Pancreas (tissue), 10 donors: Measurements from ENCODE around the gene FGFR2. TPM values are rescaled to one million over a fixed set of nuclear protein-coding genes. Genes with fewer than 3 reads are reported as not detected.

Experiments
- ATAC-seq, 4 donors: fragments of 200-7000 bp; cut with Tn5 transposase; one replicate each; pipeline versions ENCODE4 v1.8.0 to v1.9.1; 2020; ENCODE audit warnings: mild to moderate bottlenecking in 4 of 4, moderate library complexity in 4 of 4
- DNase-seq, 6 donors: peaks; one replicate each; pipeline ENCODE4 v3.0.0-alpha.2; 2020
- FAIRE-seq: peaks from 2 replicates; lab custom pipeline; 2012; peaks lifted over from hg19 to GRCh38; lab: Jason Lieb, UNC
- H3K27ac ChIP-seq, 4 donors: fragments of 200-600 bp; sonication (generic); 1 replicate in 3 of 4; 2 replicates in 1 of 4; pipeline versions ENCODE4 v1.5.0 to v1.8.0; 2020
- H3K27me3 ChIP-seq, 4 donors: fragments of 200-600 bp; one replicate each; pipeline ENCODE4 v1.8.0; 2021
- H3K36me3 ChIP-seq, 3 donors: fragments of 200-600 bp; sonication (generic) in 1 of 3; one replicate each; pipeline versions ENCODE4 v1.5.0 to v1.8.0; 2020 to 2021
- H3K4me1 ChIP-seq, 3 donors: fragments of 200-600 bp; one replicate each; pipeline ENCODE4 v1.8.0; 2021
- H3K4me3 ChIP-seq, 4 donors: fragments of 200-600 bp; sonication (generic) in 2 of 4; one replicate each; pipeline versions ENCODE4 v1.5.0 to v1.8.0; 2020 to 2021
- H3K9me3 ChIP-seq, 4 donors: fragments of 200-600 bp; one replicate each; pipeline ENCODE4 v1.8.0; 2021
- WGBS, 2 donors: extraction: QIAGEN DNeasy Blood & Tissue Kit; methylation state at CpG; one replicate each; pipeline ENCODE4 v1.1.7; 2013; 5-methylcytosine and 5-hydroxymethylcytosine counted together
- intact Hi-C, 3 donors: fragments of 100-400 bp; cut with DNase I; formaldehyde crosslinking; loops; one replicate each; pipeline versions ENCODE4 v1.11.1 to v1.14.2; 2022
- polyA plus RNA-seq, 2 donors: library from polyadenylated mRNA; stranded (reverse); fragments of 200-250 nt; gene quantifications; one replicate each; pipeline ENCODE4 v1.2.3, GENCODE V29; 2013
- total RNA-seq, 6 donors: library from RNA; stranded (reverse); fragmentation: NEBNext Ultra II Directional in 4 of 6; extraction: Animal tissue kit (Norgen Biotek cat#: 25700) in 4 of 6; gene quantifications; one replicate each; pipeline versions ENCODE4 v1.2.1 to v1.2.4, GENCODE V29; 2021 to 2023
- TF ChIP-seq, protein P1 (sequence below), 4 donors: fragments of 200-600 bp; sonication (generic) in 3 of 4; IDR thresholded peaks; one replicate each; pipeline versions ENCODE4 v1.5.0 to v1.8.0; 2021; ENCODE audit warnings: antibody characterized with exemption in 4 of 4
- donor health status: healthy with polysubstance abuse.
- donor health status: DM: no; HTN: no; CAD: no; lungs with moderate emphysema.
- donor health status: DM: no; HTN: no; CAD: no.
- donor health status: control.
- donor health status: control.
- donor health status: Bipolar disorder and iron deficiency.
- donor health status: DM: yes; HTN: yes; CAD: no.
- donor health status: DM: no; HTN: no; CAD: no.
- donor health status: DM: no; HTN: no; CAD: no.
- donor health status: DM: yes; HTN: yes; CAD: no.

Gene FGFR2
- total and polyA plus RNA-seq, 8 donors: 23.8 to 64.0 (median 31.4) TPM

DNA sequence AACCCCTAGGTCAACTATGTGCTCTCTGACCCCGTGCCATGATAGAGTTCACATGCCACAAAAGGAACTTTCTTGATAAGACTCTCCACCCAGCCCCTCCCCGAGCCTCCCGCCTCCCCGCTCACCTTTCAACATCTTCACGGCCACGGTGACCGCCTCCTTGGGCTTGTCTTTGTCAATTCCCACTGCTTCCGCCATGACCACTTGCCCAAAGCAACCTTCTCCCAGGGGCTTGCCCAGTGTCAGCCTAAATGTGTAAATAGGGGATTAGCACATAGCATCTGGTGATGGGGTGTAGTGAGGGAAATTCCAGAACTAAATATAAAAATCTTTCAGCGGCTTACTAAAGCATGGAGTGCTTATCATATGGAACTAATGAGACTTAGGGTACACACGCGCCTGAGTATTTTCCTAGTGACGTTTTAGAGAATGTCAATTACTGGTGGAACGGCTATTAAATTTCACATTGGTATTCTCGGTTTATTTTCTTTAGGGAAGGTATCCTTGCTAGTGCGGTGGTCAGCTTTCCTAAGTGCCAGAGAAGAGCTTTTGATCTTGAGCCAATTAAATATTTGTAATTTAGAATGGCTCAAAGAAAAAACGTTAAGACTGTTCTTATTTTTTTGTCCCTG is 97.4 kb downstream of the FGFR2 start:
- Histone ChIP-seq H3K4me3 (no peak overlapping the region), H3K9me3 (no peaks in the 10 kb centered on the region), H3K4me1 (no peaks in the 10 kb centered on the region), H3K27me3 (no peaks in the 10 kb centered on the region), H3K36me3 (no peaks in the 10 kb centered on the region), H3K27ac (no peak overlapping the region)
- ATAC-seq (no peak), FAIRE-seq (no peak), DNase-seq (no peak)
- TF ChIP-seq, protein P1, sequence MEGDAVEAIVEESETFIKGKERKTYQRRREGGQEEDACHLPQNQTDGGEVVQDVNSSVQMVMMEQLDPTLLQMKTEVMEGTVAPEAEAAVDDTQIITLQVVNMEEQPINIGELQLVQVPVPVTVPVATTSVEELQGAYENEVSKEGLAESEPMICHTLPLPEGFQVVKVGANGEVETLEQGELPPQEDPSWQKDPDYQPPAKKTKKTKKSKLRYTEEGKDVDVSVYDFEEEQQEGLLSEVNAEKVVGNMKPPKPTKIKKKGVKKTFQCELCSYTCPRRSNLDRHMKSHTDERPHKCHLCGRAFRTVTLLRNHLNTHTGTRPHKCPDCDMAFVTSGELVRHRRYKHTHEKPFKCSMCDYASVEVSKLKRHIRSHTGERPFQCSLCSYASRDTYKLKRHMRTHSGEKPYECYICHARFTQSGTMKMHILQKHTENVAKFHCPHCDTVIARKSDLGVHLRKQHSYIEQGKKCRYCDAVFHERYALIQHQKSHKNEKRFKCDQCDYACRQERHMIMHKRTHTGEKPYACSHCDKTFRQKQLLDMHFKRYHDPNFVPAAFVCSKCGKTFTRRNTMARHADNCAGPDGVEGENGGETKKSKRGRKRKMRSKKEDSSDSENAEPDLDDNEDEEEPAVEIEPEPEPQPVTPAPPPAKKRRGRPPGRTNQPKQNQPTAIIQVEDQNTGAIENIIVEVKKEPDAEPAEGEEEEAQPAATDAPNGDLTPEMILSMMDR (IDR thresholded peaks at IDR 0.05): no peak
- WGBS, 2 donors: 42 to 45% methylated on average over 16 of the region's 16 CpGs
- intact Hi-C loops: no loop called here

DNA sequence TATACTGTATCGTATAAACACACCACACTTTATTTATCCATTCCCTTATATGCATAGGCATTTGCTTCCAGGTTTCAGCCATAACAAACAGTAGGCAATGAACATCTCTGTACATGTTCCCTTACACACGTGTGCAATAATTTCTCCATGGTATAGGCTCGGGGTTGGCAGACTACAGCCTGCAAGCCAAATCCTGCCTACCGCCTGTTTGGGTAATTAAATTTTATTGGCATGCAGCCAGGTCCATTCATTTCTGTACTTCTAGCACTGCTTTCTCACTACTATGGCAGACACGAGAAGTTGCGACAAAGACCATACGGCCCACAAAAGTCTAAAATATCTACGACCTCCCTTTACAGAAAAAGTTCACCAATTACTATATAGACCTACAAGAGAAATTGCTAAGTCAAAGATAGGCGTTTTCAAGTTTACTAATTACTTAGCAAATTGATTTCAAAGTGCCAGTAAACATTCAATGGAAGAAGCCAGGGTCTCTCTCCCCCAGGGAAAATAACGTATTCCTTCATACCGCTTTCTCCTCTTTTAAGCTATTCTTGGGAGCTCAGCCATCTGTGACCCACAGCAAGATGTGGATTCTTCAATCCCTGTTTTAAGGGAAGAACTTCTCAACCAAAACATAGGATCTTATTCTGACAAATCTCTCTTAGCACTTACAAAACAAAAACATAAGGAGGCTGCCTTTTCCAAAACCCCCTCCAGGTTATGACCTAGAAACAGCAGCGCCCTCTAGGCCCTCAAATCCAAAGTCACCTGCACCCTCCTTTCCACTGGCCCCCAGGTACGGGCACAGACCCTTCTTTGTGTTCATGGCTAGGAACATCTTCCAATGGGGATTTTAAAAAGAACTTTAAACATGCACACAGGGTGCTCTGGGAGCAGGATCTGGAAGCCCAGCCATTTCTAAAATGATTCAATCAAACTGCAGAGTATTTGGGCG is 100.5 kb downstream of the FGFR2 start:
- H3K4me1 ChIP-seq: no peaks in the 10 kb centered on the region
- ATAC-seq: no peak
- H3K27me3 ChIP-seq: no peaks in the 10 kb centered on the region
- TF ChIP-seq, protein P1 (IDR thresholded peaks at IDR 0.05): no peak
- H3K4me3 ChIP-seq: no peak overlapping the region
- H3K9me3 ChIP-seq: no peaks in the 10 kb centered on the region
- H3K27ac ChIP-seq: no peak overlapping the region
- no peaks in the 10 kb centered on the region for H3K36me3 ChIP-seq
- 60 to 67% methylated on average over 14 of the region's 14 CpGs for WGBS, 2 donors
- DNase-seq: no peak
- no peak for FAIRE-seq
- intact Hi-C loops: no loop called here

DNA sequence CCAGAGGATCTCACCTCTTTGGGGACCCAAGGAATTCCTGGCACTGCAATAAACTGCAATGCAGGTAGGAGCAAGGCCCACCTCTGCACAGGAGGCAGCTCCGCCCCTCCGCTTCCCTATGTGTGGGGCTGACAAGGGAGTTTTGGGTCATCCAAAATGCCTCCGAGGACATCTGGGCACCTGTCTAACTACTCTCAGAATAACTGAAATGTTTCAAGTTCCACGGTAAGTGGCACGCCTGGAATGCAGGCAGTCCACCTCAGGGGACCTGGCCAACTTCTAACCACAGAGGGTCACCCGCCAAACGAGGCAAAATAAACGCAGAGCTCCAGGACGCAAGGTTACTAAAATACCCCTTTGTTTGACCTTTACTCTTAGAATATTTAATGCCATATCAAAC is 102.5 kb downstream of the FGFR2 start:
- 45 to 50% methylated on average over 9 of the region's 9 CpGs for WGBS, 2 donors
- DNase-seq (peak in 2 of 6 donors; percentile 17 to 35), ATAC-seq (peak in 3 of 4 donors; percentile 56 to 79 (median 63)), FAIRE-seq (no peak)
- intact Hi-C loops: no loop called here
- H3K27ac ChIP-seq: no peak overlapping the region
- TF ChIP-seq, protein P1 (IDR thresholded peaks at IDR 0.05): no peak
- no peaks in the 10 kb centered on the region for H3K9me3 ChIP-seq
- no peaks in the 10 kb centered on the region for H3K27me3 ChIP-seq
- H3K4me3 ChIP-seq: no peak overlapping the region
- no peaks in the 10 kb centered on the region for H3K4me1 ChIP-seq
- no peaks in the 10 kb centered on the region for H3K36me3 ChIP-seq

DNA sequence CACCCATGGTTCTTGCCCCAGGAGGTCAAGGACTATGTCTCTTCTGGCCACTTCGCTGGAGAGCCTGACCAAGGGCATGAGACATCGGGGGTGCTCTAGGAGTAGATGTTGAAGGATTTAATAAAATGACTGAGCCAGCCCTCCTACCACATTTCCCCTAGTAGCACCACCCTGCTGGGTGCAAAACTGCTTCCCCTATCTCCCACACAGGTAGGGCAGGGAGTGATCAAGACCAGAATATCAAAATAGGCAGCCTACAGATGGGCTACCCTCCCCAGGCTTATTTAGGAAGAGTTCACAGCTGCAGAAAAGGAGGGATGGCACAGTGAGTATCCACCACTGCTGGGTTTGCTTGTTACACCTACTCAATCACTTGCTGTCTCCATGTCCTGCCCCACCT is 103.9 kb downstream of the FGFR2 start:
- H3K27ac ChIP-seq: no peak overlapping the region
- H3K4me1 ChIP-seq: no peaks in the 10 kb centered on the region
- DNase-seq (no peak), FAIRE-seq (no peak), ATAC-seq (no peak)
- H3K4me3 ChIP-seq: no peak overlapping the region
- no peaks in the 10 kb centered on the region for H3K36me3 ChIP-seq
- WGBS, 2 donors: 61 to 72% methylated on average over 2 of the region's 2 CpGs
- TF ChIP-seq, protein P1 (IDR thresholded peaks at IDR 0.05): no peak
- H3K27me3 ChIP-seq: no peaks in the 10 kb centered on the region
- H3K9me3 ChIP-seq: no peaks in the 10 kb centered on the region
- intact Hi-C loops: no loop called here
